PC-3 (cell line): ENCODE data around the gene MYF6.
A peak's percentile ranks its signal among the peaks of the same experiment; 100 is the strongest.

Experiments used
- EZH2 ChIP-seq: fragments of 300-600 bp; sonication (generic); IDR thresholded peaks from one replicate; pipeline ENCODE4 v1.6.1; 2017; ENCODE audit warnings: antibody characterized with exemption, mild to moderate bottlenecking, low read length; ENCODE audit not compliant: unreplicated experiment
- TF ChIP-seq, protein P1 (sequence below): fragments of 300-600 bp; sonication (generic); conservative IDR thresholded peaks from 2 replicates; pipeline ENCODE4 v1.5.1; 2017; ENCODE audit warnings: antibody characterized with exemption, low read depth, mild to moderate bottlenecking, low read length

GRCh38 chr12:80709811-80710726 is 2.6 kb downstream of the MYF6 start:
- TF ChIP-seq, protein P1, sequence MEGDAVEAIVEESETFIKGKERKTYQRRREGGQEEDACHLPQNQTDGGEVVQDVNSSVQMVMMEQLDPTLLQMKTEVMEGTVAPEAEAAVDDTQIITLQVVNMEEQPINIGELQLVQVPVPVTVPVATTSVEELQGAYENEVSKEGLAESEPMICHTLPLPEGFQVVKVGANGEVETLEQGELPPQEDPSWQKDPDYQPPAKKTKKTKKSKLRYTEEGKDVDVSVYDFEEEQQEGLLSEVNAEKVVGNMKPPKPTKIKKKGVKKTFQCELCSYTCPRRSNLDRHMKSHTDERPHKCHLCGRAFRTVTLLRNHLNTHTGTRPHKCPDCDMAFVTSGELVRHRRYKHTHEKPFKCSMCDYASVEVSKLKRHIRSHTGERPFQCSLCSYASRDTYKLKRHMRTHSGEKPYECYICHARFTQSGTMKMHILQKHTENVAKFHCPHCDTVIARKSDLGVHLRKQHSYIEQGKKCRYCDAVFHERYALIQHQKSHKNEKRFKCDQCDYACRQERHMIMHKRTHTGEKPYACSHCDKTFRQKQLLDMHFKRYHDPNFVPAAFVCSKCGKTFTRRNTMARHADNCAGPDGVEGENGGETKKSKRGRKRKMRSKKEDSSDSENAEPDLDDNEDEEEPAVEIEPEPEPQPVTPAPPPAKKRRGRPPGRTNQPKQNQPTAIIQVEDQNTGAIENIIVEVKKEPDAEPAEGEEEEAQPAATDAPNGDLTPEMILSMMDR: peak; percentile 74
- no peak for TF ChIP-seq EZH2
